HG03520 (cell line): Measurements from ENCODE around the gene KCNG2.

Experiments used
- ATAC-seq: cut with Tn5 transposase; IDR thresholded peaks from one replicate; pipeline ENCODE4 v1.9.1; 2021; ENCODE audit warnings: mild to moderate bottlenecking, moderate library complexity; ENCODE audit not compliant: unreplicated experiment

The KCNG2 gene

GRCh38 chr18:79902075-79902474 lies 104.3 kb downstream of the KCNG2 start:
- ATAC-seq: no peak

GRCh38 chr18:79902640-79903039 lies 104.9 kb downstream of the KCNG2 start:
- ATAC-seq: no peak

DNA sequence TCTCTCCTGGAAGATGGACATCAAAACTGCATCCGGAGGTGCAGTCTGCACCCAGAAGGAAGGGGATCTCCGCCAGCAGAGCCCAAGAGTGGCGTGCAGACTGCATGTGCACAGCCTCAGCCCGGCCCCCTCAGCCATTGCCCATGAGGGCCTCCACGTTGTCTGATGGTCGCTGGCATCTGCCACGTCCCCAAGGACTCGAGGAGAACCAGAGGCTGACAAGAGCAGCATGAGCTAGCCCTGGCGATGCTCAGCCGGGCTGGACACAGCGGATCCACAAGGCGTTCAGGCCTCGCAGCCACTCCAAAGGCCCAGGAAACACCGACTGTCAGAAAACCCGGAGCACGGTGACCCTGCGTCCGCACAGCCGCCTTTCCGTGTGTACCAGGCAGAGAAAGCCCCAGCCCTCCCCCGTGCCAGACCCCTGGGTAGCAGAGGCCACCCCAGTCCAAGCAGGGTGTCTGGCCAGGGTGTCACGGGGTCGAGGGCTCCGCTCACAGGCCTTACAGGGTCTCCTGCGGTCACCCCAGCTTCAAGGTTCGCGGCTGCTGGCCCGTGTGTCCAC lies 105.4 kb downstream of the KCNG2 start:
- ATAC-seq: no peak

GRCh38 chr18:79903787-79904356 lies 106.1 kb downstream of the KCNG2 start:
- ATAC-seq: no peak

- no peak for ATAC-seq
These were observed 106.8 kb downstream of the KCNG2 start for GRCh38 chr18:79904357-79905147.

- no peak for ATAC-seq
These were observed 107.7 kb downstream of the KCNG2 start for GRCh38 chr18:79905389-79905911.

DNA sequence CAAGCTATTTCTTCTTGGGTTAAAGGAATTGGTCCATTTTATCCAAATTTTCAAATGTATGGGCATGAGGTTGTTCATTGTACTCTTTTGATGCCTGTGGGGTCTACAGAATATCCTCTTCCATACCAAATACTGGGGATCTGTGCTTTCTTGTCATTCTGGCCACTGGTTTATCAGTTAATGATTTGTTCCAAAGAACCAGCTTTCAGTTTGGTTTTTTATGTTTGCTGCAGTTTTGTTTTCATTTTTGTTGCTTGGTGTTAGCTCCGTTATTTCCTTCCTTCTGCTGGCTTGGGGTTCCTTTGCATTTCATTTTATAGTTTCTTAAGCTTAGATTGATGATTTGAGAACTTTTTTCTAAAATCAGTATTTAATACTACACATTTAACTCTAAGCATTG lies 108.3 kb downstream of the KCNG2 start:
- ATAC-seq: no peak

- ATAC-seq: no peak
These were observed 109.0 kb downstream of the KCNG2 start for GRCh38 chr18:79906706-79907105.

DNA sequence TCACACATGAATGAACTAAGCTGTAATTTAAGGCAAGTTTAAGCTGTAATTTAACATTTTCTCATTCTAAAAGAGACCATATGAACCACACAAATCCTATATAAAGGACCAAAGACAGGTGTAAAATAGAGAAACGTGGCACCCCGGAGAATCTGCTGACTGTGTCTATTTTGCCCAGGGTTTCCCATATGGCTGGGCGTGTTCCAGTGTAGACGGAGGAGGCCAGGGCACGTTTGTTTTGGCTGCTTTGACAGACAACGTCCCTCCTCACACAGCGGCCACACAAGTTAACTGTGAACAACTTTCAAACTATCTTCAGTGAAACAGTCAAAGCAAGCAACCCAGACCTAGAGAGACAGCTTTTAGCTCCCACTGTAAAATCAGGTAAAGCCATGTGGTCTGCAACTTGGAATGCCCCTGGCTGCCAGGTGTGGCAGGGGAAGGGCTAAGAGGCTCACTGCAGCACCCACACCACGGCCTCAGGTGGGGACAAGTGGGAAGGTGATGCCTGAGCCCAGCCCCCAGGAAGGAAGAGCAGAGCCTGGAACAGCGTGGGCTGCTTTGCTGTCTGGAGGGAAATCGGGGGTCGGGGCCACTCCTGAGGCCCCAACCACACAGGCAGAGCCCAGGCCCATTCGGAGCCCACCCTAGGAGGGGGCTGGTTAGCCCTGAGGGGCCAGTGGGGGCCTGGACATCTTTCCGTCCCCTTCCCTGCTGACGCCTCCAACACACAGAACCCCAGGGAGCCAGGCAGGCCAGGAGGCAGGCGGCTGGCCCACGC lies 113.0 kb downstream of the KCNG2 start:
- no peak for ATAC-seq

- ATAC-seq: no peak
These were observed 113.9 kb downstream of the KCNG2 start for GRCh38 chr18:79911344-79912270.

- ATAC-seq: no peak
These were observed 114.8 kb downstream of the KCNG2 start for GRCh38 chr18:79912409-79912991.

DNA sequence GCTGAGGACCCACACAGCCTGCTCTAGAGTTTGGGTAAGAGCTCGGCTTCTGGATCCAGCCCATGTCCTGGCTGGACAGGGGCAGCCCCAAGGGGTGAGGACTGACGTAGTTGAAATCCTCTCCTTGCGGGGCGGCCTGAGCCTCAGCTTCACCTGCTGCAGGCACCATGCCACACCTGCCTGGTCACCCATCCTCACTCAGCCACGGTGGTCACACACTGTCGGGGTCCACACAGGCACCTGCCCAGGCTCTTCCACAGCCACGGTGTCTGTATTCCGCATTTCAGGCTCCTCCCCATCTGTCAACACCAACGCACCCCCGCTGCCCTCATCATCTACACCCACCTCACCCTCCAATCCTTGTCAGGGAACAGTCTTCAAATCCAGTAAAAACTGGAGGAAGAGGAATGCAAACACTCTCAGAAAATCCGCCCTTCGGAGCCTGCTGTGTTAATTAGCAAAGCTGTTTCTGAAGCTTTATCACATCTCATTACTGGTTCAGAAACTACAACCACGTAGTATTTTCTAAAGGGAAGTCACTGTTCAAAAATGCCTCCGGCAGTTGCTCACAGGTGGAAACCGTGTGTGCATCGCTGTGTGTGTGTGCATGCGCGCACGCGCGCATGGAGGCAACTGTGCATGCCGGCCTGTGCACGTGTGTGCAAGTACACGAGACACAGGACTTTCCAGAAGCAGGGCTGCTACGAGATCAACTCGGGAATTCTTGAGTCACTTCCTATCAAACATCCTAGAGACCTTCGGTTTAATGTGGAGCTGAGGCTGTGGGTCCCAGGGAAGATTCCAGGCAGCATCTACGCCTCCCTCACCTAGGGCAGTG lies 115.5 kb downstream of the KCNG2 start:
- ATAC-seq: no peak

DNA sequence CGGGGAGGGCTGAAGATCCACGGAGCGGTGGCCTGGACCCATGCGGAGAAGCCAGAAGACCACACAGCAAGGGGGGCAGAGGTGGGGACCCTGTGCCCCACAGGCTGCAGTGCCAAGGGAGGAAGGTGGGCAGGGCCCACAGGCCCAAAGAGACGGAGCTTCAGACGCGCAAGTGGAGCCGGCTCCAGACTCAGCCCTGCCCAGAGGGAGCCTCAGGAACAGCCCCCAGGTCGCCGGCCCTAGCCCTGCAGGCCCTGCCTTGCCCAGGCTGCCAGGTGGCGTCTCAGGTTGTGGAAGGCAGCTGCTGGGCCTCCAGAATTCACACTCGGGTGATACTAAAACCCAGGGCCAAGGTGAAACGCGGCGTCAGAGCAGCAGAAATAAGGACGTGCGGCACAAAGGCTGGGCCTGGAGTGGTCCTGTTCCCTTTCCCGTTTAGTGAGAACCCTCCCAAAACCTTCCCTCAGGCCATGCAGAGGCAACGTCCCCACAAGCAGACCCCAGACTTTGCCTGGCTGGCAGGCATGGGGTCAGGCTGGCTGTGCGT lies 116.9 kb downstream of the KCNG2 start:
- no peak for ATAC-seq

DNA sequence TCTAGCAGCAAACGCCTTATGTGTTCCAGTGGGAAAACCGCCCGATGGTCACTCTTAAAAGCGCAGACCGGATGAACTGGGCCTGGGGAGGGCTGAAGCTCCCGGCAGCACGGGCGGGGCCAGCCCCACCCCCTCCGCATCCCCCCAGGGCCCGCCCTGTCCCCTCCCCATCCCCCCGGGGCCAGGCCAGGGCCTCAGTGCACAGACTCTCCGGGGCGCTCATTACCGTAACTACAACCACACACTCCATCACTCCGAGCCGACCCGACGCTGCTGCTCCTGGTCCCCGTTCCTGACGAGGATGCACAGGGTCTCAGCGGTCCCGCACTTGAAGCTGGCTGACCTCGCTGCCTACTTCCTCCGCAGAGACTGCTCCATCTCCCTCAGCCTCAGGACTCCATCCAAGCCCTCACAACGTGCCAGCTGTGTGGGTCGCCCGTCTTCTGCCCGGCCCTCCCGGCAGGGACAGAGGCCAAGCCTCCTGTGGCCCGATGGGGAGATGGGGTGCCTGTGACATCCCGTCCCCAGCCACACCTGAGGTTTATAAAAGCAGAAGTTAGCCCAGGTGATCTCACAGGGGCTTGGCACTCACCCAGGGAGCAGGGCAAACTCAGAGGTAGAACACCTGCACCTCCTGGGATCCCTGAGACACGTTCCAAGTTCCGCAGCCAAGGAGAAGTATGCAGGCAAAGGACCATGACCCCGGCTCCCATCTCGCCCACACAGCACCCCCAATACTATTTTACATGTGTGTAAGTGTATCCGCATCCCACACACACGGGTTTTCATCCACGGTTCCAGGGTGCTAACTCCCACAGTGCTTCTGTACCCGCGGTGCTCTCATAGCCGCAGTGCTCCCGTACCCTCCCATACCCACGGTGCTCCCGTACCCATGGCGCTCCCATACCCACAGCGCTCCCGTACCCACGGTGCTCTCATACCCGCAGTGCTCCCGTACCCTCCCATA lies 117.7 kb downstream of the KCNG2 start:
- ATAC-seq: no peak

DNA sequence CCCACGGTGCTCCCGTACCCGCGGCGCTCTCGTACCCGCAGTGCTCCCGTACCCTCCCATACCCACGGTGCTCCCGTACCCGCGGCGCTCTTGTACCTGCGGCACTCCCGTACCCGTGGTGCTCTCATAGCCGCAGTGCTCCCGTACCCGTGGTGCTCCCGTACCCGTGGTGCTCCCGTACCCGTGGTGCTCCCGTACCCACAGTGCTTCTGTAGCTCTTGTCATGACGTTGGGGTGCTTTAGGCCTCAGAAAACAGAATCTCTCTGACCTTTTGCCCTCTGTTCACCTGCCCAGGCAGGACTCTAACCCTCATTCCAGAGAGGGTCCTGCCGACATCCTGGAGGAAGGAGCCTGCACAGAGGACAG lies 118.4 kb downstream of the KCNG2 start:
- ATAC-seq: no peak

DNA sequence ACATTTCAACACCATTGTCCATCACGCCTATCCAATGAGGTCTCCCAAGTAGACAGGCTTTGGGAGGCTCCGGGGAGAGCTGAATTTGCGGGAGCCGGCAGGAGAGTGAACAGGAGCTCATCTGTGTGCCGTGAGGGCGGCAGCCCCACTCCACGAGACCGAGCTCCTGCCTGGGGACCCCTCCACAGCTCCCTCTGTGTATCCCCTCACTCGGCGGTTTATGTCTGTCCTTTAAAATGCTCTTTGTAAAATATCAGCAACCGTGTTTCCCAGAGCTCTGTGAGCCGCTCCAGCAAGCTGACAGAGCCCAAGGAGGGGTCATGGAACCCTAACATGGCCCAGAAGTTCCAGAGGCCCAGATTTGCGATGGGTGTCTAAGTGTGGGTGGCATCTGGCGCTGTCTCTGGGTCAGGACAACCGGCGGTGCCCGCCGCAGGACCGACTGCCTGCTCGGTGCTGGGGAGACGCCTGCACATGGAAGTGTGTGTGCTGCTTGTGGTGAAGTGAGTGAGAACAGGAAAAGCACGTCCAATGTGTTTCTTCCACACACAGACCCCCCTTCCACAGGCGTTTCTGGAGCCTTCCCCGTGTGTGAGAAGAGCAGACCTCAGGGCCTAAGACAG lies 118.9 kb downstream of the KCNG2 start:
- no peak for ATAC-seq

DNA sequence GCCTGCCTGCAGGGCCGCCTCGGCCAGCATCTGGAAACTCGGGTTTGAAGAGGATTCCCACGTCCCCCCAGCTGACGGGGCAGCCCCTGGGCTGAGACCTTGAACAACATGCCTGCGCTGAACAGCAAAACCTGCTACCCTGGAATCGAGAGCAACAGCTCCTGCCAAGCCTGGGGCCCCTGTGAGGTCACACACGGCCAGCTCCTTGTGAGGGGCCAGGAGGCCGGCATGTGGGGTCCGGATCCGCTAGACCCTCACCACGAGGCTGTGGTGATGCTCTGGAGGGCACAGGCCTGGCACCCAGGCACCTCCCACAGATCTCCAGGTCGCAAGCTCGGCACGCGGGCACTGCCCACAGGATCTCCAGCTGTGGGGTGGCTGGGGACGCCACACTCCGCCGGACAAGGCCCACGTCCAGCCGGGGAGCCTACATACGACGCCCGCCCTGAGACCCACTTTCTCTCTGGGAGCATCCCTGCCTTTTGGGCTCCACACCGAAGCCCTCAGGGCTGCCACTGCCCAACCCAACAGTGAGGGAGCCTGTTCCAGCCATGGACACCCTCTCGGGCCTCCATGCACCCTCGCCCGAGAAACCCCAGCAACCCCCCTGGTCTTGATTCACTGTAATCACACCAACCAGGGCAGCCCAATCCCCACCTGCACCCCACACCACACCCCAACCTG lies 119.6 kb downstream of the KCNG2 start:
- no peak for ATAC-seq
